SK-N-SH treated with all-trans-retinoic acid at 6 μM for 48 hours (cell line): ENCODE results near the gene RGS7.

Experiments
- ARNTL ChIP-seq: fragments of 450-650 bp; formaldehyde crosslinking; IDR thresholded peaks from 2 replicates; pipeline ENCODE4 v1.5.0; 2020; ENCODE audit warnings: low read depth, mild to moderate bottlenecking, moderate library complexity, borderline replicate concordance
- BACH2 ChIP-seq: fragments of 250-450 bp; sonication (Bioruptor Pico); IDR thresholded peaks from 2 replicates; pipeline ENCODE4 v1.9.0; 2021; ENCODE audit warnings: mild to moderate bottlenecking, borderline replicate concordance
- CREB5 ChIP-seq: fragments of 250-450 bp; sonication (Bioruptor Pico); IDR thresholded peaks from 2 replicates; pipeline ENCODE4 v1.5.1; 2020; ENCODE audit warnings: low read depth, mild to moderate bottlenecking, moderate library complexity
- ESRRG ChIP-seq: fragments of 250-450 bp; sonication (Bioruptor Pico); IDR thresholded peaks from 2 replicates; pipeline ENCODE4 v1.6.1; 2021; ENCODE audit warnings: mild to moderate bottlenecking
- ISL1 ChIP-seq: fragments of 250-450 bp; sonication (Bioruptor Pico); IDR thresholded peaks from 2 replicates; pipeline ENCODE4 v2.1.2; 2022; ENCODE audit warnings: mild to moderate bottlenecking, moderate library complexity
- OSR1 ChIP-seq: fragments of 250-450 bp; sonication (Bioruptor Pico); IDR thresholded peaks from 2 replicates; pipeline ENCODE4 v1.8.0; 2022; ENCODE audit warnings: moderate library complexity, mild to moderate bottlenecking, inconsistent platforms
- PATZ1 ChIP-seq: fragments of 250-450 bp; sonication (Bioruptor Pico); IDR thresholded peaks from 2 replicates; pipeline ENCODE4 v1.8.0; 2020; ENCODE audit warnings: mild to moderate bottlenecking, moderate library complexity, borderline replicate concordance
- SNAI2 ChIP-seq: fragments of 250-450 bp; sonication (Bioruptor Pico); IDR thresholded peaks from 2 replicates; pipeline ENCODE4 v1.5.0; 2020; ENCODE audit warnings: mild to moderate bottlenecking, moderate library complexity
- TCF4 ChIP-seq: fragments of 250-450 bp; sonication (Bioruptor Pico); IDR thresholded peaks from 2 replicates; pipeline ENCODE4 v1.8.0; 2021; ENCODE audit warnings: mild to moderate bottlenecking, moderate library complexity, borderline replicate concordance
- TOX ChIP-seq: fragments of 250-450 bp; sonication (Bioruptor Pico); IDR thresholded peaks from 2 replicates; pipeline ENCODE4 v1.8.0; 2021; ENCODE audit warnings: mild to moderate bottlenecking, moderate library complexity, borderline replicate concordance
- ZFP30 ChIP-seq: fragments of 450-650 bp; formaldehyde crosslinking; IDR thresholded peaks from 2 replicates; pipeline ENCODE4 v1.5.0; 2022; ENCODE audit warnings: mild to moderate bottlenecking, moderate library complexity
- ZNF565 ChIP-seq: fragments of 450-650 bp; formaldehyde crosslinking; conservative IDR thresholded peaks from 2 replicates; pipeline ENCODE4 v1.5.0; 2020; ENCODE audit warnings: low read depth, mild to moderate bottlenecking, moderate library complexity
- ZNF70 ChIP-seq: fragments of 450-650 bp; formaldehyde crosslinking; IDR thresholded peaks from 2 replicates; pipeline ENCODE4 v1.5.0; 2020; ENCODE audit warnings: mild to moderate bottlenecking, moderate library complexity
- ZNF8 ChIP-seq: fragments of 450-650 bp; formaldehyde crosslinking; IDR thresholded peaks from 2 replicates; pipeline ENCODE4 v1.5.0; 2020; ENCODE audit warnings: mild to moderate bottlenecking, moderate library complexity

GRCh38 chr1:240883490-240883889 lies 473.5 kb downstream of the RGS7 start:
- TF ChIP-seq PATZ1 (CRISPR knock-in tag) (no peak), CREB5 (CRISPR knock-in tag) (no peak), ZNF565 (CRISPR knock-in tag) (no peak), SNAI2 (CRISPR knock-in tag) (no peak), TOX (CRISPR knock-in tag) (no peak), TCF4 (CRISPR knock-in tag) (no peak), BACH2 (no peak), ZNF8 (no peak), ZNF70 (CRISPR knock-in tag) (no peak), ARNTL (CRISPR knock-in tag) (no peak), OSR1 (CRISPR knock-in tag) (no peak), ZFP30 (CRISPR knock-in tag) (no peak), ISL1 (CRISPR knock-in tag) (no peak), ESRRG (CRISPR knock-in tag) (no peak)
